ENCODE results near the gene POLR3A.

DNA sequence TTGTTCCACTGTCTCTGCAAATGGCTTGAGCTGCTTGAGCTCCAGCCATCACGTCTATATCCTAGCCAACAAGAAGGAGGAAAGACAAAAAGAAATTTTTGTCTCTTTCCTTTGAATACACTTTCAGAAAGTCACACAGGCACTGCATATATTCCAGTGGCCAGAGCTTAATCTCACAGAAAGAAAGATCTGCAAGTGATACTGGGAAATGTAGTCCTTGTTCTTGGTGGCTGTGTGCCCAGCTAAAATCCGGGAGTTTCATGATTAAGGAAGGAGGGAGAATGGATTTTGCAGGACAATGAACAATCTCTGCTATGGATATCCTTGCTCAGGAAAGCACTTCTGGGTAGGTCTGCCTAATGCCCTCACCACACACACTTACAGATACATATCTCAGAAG, 83.2 kb downstream of the POLR3A start:
- TF ChIP-seq POLR2A (IDR thresholded peaks at IDR 0.05): no peak
- no peak for TF ChIP-seq CTCF (IDR thresholded peaks at IDR 0.05)
- TF ChIP-seq POLR2AphosphoS5 (IDR thresholded peaks at IDR 0.05): no peak

All from breast epithelium (tissue), 3 donors.